Measurements from ENCODE around the gene HORMAD2. TPM values are rescaled to one million over a fixed set of nuclear protein-coding genes. Genes with fewer than 3 reads are reported as not detected.
"Not testable (repeated sequence)": the region's sequence is repeated elsewhere in the genome, so short reads cannot be mapped to it uniquely, and the experiment has no call there.

Gene HORMAD2
- total RNA-seq, 1 donor from 2014 or later, result not detected

DNA sequence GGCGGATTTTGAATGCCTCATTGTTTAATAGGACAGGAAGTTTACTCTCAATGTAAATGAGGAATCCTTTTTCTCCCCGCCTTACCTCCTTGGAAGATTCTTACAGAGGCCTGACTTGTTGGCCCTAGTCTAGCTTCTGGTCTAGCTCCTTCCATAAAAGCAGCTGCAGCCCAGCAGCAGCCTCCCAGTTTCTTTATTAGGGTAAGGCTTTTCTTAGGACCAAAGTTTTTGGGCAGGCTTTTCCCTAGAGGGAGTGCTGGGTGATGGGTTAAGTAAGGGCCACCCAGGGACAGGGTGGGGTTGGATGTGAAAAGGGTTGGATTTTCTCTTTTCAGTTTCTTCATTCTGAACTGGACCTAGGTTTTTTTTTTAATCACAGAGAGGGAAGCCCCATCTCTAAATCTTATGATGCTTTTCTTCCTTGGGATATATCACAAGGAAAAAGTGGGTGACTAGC is 116.6 kb downstream of the HORMAD2 start:
- Mint-ChIP-seq H3K36me3 (ENCODE audit: unreplicated experiment) (peaks cover 4% of the 10 kb centered on the region), H3K9me3 (ENCODE audit: unreplicated experiment) (peaks cover under 1% of the 10 kb centered on the region), H3K27ac (ENCODE audit: unreplicated experiment) (peak overlapping the region; percentile 100), H3K27me3 (ENCODE audit: unreplicated experiment) (no peaks in the 10 kb centered on the region), H3K4me1 (ENCODE audit: unreplicated experiment) (peaks cover 48% of the 10 kb centered on the region), H3K4me3 (ENCODE audit: unreplicated experiment) (peak overlapping the region; percentile 29)
- TF ChIP-seq, protein P1, sequence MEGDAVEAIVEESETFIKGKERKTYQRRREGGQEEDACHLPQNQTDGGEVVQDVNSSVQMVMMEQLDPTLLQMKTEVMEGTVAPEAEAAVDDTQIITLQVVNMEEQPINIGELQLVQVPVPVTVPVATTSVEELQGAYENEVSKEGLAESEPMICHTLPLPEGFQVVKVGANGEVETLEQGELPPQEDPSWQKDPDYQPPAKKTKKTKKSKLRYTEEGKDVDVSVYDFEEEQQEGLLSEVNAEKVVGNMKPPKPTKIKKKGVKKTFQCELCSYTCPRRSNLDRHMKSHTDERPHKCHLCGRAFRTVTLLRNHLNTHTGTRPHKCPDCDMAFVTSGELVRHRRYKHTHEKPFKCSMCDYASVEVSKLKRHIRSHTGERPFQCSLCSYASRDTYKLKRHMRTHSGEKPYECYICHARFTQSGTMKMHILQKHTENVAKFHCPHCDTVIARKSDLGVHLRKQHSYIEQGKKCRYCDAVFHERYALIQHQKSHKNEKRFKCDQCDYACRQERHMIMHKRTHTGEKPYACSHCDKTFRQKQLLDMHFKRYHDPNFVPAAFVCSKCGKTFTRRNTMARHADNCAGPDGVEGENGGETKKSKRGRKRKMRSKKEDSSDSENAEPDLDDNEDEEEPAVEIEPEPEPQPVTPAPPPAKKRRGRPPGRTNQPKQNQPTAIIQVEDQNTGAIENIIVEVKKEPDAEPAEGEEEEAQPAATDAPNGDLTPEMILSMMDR (IDR thresholded peaks at IDR 0.05), result no peak
- no peak for DNase-seq (ENCODE audit: extremely low spot score, unreplicated experiment)

DNA sequence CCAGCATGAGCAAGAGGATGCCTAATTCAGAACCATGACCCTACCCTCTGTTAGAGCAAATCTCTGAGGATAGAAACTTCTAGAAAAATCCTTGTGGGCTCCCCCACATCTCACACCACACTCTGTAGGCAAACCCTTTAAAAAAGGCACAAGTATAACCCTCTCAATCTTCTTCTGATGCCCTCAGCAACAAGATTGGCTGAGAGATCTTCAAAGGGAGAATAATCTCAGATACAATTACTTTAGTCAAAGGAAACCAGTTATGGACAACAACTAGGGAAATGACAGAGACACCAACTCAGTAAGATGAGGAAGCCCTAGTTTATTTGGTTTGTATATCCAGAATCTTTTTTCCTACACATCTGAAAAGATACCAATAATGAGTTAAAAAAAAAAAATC is 117.1 kb downstream of the HORMAD2 start:
- Mint-ChIP-seq H3K9me3 (ENCODE audit: unreplicated experiment) (peaks cover 4% of the 10 kb centered on the region), H3K4me3 (ENCODE audit: unreplicated experiment) (peak overlapping the region; percentile 29), H3K36me3 (ENCODE audit: unreplicated experiment) (peaks cover 2% of the 10 kb centered on the region), H3K27ac (ENCODE audit: unreplicated experiment) (peak overlapping the region; percentile 100), H3K27me3 (ENCODE audit: unreplicated experiment) (no peaks in the 10 kb centered on the region), H3K4me1 (ENCODE audit: unreplicated experiment) (peaks cover 48% of the 10 kb centered on the region)
- no peak for DNase-seq (ENCODE audit: extremely low spot score, unreplicated experiment)
- TF ChIP-seq, protein P1 (IDR thresholded peaks at IDR 0.05), result no peak

DNA sequence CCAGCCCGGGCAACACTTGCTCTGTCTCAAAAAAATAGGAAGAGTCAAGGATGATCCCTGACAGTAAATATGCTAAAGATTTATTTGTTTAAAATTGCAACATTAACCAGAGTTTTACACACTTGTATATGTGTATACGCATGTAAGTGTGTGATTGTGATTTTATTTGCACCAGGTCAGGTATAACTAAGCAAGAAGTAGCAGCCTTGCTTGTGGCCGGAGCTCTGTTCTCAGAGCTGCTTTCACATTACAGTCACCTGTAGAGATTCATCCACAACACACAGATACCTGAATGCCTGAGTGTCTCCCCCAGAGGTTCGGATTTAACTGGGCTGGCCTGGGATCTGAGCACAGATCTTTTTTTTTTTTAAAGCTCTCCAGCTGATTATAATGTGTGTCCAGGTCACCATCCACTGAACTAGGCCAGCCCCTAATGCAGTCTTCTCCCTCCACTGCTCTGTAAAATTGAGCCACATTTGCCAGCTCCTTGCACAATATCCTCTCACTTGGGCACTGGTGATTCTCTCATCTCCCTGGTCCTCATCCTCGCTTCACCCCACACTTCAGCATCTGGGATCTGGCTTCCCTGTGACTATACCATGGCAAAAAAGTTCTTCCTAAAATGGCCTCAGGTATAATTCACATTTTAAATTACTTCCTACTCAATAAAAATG is 118.0 kb downstream of the HORMAD2 start:
- DNase-seq (ENCODE audit: extremely low spot score, unreplicated experiment), result no peak
- H3K9me3 Mint-ChIP-seq (ENCODE audit: unreplicated experiment), result peaks cover 4% of the 10 kb centered on the region

GRCh38 chr22:30198921-30199320 is 118.7 kb downstream of the HORMAD2 start:
- TF ChIP-seq, protein P1 (IDR thresholded peaks at IDR 0.05), result no peak
- no peak overlapping the region for H3K27ac Mint-ChIP-seq (ENCODE audit: unreplicated experiment)
- no peak for DNase-seq (ENCODE audit: extremely low spot score, unreplicated experiment)
- H3K4me3 Mint-ChIP-seq (ENCODE audit: unreplicated experiment), result no peak overlapping the region
- no peaks in the 10 kb centered on the region for H3K27me3 Mint-ChIP-seq (ENCODE audit: unreplicated experiment)
- H3K36me3 Mint-ChIP-seq (ENCODE audit: unreplicated experiment), result peaks cover 2% of the 10 kb centered on the region
- peaks cover 63% of the 10 kb centered on the region for H3K4me1 Mint-ChIP-seq (ENCODE audit: unreplicated experiment)
- peaks cover 4% of the 10 kb centered on the region for H3K9me3 Mint-ChIP-seq (ENCODE audit: unreplicated experiment)

More for the DNA sequence above, 118.0 kb downstream of the HORMAD2 start:
- no peak overlapping the region for H3K4me3 Mint-ChIP-seq (ENCODE audit: unreplicated experiment)
- TF ChIP-seq, protein P1 (IDR thresholded peaks at IDR 0.05), result no peak
- H3K27ac Mint-ChIP-seq (ENCODE audit: unreplicated experiment), result peak overlapping the region; percentile 100
- peaks cover 2% of the 10 kb centered on the region for H3K36me3 Mint-ChIP-seq (ENCODE audit: unreplicated experiment)
- peaks cover 57% of the 10 kb centered on the region for H3K4me1 Mint-ChIP-seq (ENCODE audit: unreplicated experiment)
- H3K27me3 Mint-ChIP-seq (ENCODE audit: unreplicated experiment), result no peaks in the 10 kb centered on the region

DNA sequence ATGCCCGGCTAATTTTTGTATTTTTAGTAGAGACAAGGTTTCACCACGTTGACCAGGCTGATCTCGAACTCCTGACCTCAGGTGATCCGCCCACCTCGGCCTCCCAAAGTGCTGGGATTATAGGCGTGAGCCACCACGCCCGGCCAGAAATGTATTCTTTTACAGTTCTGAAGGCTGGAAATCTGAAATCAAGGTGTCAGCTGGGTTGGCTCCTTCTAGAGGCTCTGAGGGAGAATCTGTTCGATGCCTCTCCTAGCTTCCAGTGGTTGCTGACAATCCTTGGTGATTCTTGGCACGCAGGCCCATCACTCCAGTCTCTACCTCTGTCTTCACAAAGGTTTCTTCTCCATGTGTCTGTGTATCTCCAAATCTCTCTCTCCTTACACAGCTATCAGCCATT is 120.6 kb downstream of the HORMAD2 start:
- H3K27me3 Mint-ChIP-seq (ENCODE audit: unreplicated experiment); H3K27ac Mint-ChIP-seq (ENCODE audit: unreplicated experiment); H3K36me3 Mint-ChIP-seq (ENCODE audit: unreplicated experiment); H3K4me3 Mint-ChIP-seq (ENCODE audit: unreplicated experiment); H3K9me3 Mint-ChIP-seq (ENCODE audit: unreplicated experiment); DNase-seq (ENCODE audit: extremely low spot score, unreplicated experiment): not testable (repeated sequence)
- peaks cover 68% of the 10 kb centered on the region for H3K4me1 Mint-ChIP-seq (ENCODE audit: unreplicated experiment)

All from osteocyte (in vitro differentiated cells).